Left hindlimb (tissue), 1 donor: ENCODE results near the gene DYNLT4.
"Not testable (repeated sequence)": the region's sequence is repeated elsewhere in the genome, so short reads cannot be mapped to it uniquely, and the experiment has no call there.

Experiments
- DNase-seq: peaks from one replicate; pipeline ENCODE4 v3.0.0-alpha.2; 2018

The DYNLT4 gene

GRCh38 chr1:44806704-44807363 lies at the start of gene DYNLT4:
Gene DYNLT4 (minus strand): TSS chr1:44807351. CDS start chr1:44806668, 683 bp downstream.
- DNase-seq: no peak

GRCh38 chr1:44855742-44856141 lies 48.6 kb upstream of the DYNLT4 start:
- no peak for DNase-seq

DNA sequence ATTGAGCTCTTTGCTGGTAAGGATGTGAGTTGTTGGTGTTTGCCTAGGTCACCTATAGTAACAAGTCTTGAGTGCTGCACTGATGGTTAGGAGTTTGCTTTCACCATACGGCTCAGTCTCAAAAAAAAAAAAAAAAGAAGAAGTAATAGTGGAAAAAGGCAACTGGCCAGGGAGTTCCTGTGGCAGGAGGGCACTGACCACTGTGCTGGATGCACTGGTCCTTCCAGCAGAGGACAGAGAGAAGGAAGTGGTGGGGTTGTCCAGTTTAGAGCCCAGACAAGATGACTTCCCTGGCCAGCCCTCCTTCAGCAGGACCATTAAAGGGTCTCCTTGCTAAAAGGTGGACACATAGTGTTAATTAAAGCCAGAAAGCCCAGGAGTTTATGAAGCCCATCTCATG lies 47.8 kb upstream of the DYNLT4 start:
- no peak for DNase-seq

- DNase-seq: no peak
Measured at GRCh38 chr1:44853201-44853600, 46.0 kb upstream of the DYNLT4 start.

DNA sequence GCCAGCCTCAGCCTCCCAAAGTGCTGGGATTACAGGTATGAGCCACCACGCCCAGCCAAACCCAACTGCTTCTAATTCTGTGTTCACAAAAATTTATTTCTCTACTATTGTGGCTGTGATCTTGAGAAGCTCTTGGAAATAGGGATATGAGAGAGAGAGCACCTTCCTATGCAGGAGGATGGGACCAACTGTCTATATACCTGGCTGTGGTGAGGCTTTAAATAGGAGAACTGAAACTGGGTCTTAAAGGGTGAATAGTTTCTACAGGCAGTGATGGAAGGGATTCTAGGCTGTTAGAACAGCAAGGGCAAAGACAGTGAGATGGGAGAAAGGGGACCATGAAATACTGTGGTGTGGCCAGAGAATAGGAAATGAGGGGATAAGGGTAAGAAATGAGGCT lies 44.2 kb upstream of the DYNLT4 start:
- DNase-seq: no peak

GRCh38 chr1:44849575-44850132 lies 42.5 kb upstream of the DYNLT4 start:
- no peak for DNase-seq

DNA sequence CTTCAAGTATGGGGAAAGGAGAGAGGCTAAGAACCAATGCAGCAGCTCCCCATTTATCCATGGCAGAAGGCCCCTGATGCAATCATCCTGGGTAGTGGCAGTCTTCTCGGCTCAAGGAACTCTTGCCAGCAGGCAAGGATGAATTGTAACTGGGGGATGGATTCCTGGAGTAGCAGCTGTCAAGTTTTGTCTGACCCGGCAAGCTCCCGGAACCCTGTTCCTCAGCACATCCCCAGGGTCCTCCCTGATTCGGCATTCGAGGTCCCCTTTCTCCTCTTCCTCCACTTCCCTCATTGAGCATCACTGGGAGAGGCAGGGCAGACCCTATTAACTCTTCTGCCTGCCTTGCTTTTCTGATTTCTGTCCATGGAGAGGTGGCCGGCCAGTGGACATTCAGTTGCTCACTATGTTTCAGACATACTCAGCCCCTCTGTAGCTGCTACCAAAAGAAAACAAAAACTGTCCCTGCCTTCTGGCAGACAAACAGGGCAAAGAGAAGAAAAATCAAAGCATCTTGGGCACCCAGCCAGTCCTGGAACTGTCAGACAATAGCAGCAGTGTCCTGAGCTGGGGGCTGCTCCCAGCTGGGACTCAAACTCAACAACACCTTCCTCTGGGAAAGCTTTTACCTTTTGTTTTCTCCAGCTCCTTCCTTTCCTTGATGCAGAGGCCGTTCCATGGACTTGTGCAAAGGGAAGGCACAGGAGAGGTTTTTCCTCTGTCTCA lies 41.5 kb upstream of the DYNLT4 start:
- no peak for DNase-seq

- DNase-seq: no peak
Measured at GRCh38 chr1:44847845-44848244, 40.7 kb upstream of the DYNLT4 start.

DNA sequence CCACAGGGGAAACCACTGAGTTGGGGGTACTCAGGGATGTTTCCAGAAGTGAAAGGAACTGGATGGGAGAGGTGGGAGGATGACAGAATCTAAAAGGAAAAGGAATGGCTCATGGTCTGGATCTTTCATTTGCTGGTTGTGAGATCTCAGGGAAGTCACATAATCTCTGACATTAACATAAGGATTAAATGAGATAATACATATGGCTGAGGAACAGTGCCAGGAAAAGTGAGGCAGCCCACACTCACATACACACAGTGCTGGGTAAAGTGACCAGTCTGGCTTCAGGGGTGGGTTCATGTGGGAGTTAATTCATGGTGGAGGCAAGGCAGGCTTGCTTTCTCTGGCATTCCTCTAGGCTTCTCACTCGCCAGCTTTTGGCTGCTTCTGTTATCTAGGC lies 39.8 kb upstream of the DYNLT4 start:
- DNase-seq: no peak

- peak; percentile 87 for DNase-seq
Measured at GRCh38 chr1:44842862-44843655, 35.9 kb upstream of the DYNLT4 start, which contains the start of gene PTCH2. Gene PTCH2 (minus strand): TSS chr1:44843253. CDS start chr1:44842932, 321 bp downstream.

- DNase-seq: no peak
Measured at GRCh38 chr1:44842486-44842861, 35.3 kb upstream of the DYNLT4 start.

- peak; percentile 68 for DNase-seq
Measured at GRCh38 chr1:44839576-44839975, 32.4 kb upstream of the DYNLT4 start.

DNA sequence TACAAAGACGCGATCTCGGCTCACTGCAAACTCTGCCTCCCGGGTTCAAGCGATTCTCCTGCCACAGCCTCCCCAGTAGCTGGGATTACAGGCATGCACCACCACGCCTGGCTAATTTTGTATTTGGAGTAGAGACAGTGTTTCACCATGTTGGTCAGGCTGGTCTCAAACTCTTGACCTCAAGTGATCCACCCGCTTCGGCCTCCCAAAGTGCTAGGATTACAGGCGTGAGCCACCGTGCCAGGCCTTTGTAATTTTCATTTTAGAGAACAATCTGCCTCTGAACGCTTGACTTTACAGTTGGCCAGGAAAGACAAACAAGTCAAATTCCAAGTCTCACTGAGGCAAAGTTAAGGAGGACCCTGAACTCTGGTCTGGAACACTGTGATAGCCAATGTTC lies 31.1 kb upstream of the DYNLT4 start:
- not testable (repeated sequence) for DNase-seq

DNA sequence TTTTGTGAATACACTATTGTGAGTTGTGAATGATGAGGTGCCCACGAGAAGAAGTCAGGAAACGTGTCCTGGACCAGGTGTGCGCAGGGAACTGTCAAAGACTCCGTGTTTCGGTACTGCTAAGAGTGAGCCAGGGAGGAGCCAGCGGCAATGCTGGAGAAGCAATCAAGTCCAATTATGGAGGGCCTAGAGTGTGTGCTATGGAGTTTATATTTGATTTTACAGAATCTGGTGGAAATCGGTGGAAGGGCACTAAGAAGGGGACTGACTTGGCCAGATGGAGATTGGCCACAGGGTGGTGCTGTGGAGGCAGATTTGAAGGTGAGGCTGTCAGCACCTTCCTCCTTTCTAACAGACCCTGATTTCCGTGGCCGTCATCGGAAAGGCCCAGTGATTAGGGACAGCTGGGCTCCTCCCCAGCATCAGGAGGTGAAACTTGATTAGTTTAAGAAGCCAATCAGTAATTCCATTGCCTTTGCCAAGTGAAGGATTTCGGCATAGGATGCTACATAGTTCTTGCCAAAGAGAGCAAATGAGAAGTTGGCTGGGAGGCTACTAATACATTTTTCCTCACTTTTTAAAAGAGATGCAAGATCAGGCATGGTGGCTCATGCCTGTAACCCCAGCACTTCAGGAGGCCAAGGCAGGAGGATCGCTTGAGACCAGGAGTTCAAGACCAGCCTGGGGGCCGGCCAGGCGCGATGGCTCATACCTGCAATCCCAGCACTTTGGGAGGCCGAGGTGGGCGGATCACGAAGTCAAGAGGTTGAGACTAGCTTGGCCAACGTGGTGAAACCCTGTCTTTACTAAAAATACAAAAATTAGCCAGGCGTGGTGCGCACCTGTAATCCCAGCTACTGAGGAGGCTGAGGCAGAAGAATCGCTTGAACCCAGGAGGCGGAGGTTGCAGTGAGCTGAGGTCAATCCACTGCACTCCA lies 28.9 kb upstream of the DYNLT4 start:
- DNase-seq: peak; percentile 84

GRCh38 chr1:44834328-44834727 lies 27.2 kb upstream of the DYNLT4 start:
- no peak for DNase-seq

DNA sequence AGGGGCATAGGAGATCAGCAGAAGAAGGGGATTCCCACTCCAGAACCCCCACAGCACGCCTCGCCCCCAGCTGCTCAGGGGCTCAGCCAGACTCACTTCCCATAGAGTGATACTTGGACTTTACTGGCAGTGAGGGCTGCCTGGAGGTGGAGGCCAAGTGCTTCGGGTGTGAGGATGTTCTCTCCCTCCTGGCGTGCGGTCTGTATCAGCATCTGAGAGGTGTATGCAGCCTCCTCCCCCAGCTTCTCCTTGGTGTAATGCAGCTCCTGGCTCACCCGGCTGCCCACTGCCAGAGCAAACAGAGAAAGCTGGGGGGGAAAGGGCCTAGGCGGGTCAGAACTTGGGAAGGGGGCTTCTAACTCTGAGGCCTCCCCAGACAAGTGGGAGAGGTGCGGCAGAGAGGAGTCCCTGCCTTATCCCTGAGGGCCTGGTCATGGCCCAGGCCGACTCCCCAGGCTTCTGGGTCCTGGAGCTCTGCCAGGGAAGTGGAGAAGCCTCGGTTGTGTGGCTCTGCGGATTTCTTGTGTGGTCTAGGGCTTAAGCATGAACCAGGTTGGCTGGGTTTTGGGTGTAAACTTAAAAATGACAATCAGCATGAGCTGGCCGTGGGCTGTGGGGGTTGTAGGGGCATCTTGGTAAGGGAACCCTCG lies 25.0 kb upstream of the DYNLT4 start:
- DNase-seq: no peak

DNA sequence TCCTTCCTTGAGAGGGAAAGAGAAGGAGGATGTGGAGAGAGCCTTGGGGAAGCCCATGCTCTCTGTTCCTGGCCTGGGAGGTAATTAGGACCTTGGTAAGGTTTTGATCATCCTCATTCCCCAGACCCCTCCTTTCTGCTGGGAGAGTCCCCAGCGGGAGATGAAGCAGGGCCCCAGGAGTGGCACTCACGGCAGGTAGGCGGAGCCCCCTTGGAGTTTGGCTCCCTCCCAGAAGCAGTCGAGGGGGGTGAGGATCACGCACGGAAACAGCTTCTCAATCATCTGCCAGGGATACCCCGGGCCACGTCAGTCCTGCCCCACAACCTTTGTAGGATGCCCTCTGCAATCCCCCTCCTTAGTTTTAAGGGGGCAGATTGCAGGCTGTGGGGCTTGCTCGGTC lies 24.4 kb upstream of the DYNLT4 start:
- no peak for DNase-seq

DNA sequence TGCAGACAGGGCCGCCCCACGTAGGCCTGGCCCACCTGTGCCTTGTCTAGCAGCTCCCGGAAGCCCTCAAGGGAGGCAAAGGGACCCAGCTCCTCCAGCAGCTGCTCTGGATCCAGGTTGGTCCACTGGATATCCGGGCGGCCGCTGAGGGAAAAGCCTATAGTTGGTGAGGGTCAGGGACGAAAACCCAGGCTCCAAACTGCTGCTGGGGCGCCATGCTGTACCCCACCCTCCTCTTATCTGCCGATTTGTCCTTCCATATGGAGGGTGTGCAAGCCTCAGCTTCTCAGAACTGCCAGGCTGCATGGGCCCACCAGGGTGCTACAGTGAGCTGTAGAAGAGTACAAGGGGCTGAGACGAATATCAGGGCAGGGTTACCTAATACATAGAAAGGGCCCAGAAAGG lies 23.8 kb upstream of the DYNLT4 start:
- DNase-seq: no peak

DNA sequence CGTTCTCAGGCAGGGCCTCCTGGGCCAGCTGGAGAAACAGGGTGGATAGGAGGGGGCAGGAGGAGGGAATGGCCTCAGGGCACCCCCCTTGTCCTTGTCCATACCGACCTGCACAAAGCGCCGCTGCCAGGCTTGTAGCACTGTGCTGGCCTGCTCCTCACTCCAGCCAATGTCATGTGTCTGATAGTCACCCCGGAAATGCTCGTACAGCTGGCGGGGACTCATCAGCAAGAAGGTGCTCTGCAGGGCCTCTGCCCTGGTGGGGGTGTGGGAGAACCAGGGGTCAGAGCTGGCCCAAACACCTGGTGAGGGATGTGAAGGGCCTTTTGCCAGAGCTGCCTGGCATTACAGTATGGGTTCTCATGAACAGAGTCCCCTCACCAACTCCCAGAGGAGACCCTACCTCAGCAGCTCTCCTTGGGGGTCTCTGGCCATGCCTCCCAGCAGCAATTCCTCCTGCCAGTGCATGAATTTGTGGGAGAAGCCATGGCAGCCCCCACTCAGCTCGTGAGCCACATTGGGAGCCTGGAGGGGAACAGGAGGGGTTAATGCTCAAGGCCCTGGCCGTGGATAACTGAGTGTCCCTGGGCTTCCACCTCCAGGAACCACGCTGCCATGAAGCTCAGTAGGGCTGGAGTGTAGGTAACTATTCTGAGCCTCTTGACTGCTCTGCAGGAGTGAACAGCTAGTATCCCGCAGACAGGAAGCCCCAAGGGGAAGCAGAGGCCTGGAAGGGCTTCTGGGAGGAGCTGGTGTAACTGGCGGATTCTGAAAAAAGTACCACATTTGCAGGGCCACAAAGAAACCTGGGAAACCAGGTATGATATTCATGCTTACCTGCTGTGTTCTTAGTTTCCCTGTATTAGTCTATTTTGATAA lies 22.6 kb upstream of the DYNLT4 start:
- no peak for DNase-seq

- no peak for DNase-seq
Measured at GRCh38 chr1:44828841-44829440, 21.8 kb upstream of the DYNLT4 start.
